ENCODE measurements around the gene RTN4RL1.
A peak's percentile ranks its signal among the peaks of the same experiment; 100 is the strongest.

Gene RTN4RL1, protein sequence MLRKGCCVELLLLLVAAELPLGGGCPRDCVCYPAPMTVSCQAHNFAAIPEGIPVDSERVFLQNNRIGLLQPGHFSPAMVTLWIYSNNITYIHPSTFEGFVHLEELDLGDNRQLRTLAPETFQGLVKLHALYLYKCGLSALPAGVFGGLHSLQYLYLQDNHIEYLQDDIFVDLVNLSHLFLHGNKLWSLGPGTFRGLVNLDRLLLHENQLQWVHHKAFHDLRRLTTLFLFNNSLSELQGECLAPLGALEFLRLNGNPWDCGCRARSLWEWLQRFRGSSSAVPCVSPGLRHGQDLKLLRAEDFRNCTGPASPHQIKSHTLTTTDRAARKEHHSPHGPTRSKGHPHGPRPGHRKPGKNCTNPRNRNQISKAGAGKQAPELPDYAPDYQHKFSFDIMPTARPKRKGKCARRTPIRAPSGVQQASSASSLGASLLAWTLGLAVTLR

GRCh38 chr17:2025220-2025621, at the start of gene RTN4RL1:
Gene RTN4RL1 (minus strand): TSS chr17:2025334. CDS start chr17:2024865, 469 bp downstream.
- DNase-seq (ENCODE audit: low spot score) = no peak

- no peak for DNase-seq (ENCODE audit: low spot score)
These were observed 49.8 kb upstream of the RTN4RL1 start for GRCh38 chr17:2074919-2075318.

DNA sequence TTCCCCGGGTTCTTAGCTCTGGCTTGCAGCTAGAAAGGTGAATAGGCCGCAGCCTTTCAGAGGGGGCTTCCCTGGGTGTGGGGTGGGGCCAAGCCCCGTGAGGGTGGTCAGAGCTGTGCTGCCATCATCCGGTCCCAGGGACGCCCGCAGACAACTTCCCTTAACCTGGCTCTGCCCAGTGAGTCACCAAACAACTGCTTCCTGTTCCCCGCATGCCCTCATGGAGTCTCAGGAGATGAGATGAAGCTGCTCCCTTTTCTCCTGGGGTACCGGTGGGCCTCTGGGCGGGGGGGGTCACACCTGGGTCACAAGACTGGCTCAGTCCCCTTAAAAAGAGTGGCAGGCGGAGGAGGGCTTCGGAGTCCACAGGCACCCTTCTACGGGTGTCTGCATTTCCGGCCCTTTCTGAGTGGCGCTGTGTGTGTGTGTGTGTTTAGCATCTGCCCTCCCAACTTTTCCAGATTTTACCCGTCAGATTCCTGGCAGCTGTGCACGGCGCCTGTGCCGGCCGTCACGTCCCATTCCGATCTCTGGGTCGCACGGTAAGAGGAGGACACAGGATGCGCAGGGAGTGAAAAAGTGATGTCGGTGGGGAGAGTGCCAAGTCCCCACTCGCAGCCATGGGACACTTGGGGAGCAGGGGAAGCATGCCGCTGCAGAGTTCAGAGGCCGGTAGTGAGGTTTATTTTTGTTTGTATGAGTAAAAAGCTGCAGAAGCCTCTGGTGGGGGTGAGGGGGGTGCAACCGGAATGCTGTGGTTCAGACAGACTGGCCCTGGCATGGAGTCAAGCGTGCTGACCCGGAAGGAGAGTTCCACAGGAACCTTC, 46.5 kb upstream of the RTN4RL1 start:
- DNase-seq (ENCODE audit: low spot score) = peak; percentile 87

- DNase-seq (ENCODE audit: low spot score) = no peak
These were observed 45.9 kb upstream of the RTN4RL1 start for GRCh38 chr17:2071024-2071385.

- DNase-seq (ENCODE audit: low spot score) = no peak
These were observed 45.3 kb upstream of the RTN4RL1 start for GRCh38 chr17:2070241-2071023.

DNA sequence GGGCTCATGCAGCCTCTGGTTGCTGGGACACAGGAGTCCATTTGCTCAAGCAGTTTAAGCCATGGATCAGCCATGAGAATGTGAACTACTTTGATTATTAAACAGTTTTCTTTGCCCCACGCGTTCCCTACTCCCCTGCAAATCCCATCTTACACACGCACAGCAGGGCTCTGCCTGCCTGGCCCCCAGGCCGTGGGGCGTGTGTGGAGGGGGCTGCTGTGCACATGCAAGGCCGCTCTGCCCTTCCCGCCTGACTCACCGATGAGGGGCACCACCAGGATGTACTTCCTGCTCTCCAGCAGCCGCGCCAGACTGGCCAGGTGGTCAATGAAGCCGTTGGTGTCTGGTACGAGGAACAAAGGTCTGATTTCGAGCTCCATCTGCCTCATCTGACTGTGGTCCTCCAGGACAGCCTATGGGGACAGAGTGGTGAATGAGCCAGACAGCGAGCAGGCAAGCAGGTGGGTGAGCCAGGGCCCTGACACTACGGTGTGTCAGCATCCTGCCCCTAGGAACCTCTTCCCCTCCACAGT, 43.5 kb upstream of the RTN4RL1 start:
- DNase-seq (ENCODE audit: low spot score) = no peak

DNA sequence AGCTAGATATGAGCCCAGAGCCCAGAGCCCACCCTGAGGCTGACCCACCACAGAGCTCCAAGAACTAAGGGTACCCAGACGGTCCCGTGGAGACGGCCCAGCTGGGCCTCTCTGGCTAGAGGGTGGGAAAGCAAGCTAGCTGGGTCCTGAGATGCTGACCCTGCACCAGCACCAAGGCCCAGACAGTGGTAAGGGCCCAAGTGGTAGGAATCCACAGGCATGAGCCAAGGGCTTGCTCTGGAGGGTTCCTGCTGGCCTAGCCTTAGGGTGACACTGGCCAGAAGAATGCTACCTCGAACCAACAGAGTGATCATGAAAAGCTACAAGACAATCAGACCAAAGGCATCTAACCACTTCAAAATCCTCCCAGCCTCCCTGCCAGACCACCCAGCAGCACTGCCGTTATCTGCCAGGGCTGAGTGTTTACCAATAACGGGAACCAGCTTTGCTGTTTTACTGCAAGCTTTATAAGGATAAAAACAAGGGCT, 42.9 kb upstream of the RTN4RL1 start:
- peak; percentile 80 for DNase-seq (ENCODE audit: low spot score)

DNA sequence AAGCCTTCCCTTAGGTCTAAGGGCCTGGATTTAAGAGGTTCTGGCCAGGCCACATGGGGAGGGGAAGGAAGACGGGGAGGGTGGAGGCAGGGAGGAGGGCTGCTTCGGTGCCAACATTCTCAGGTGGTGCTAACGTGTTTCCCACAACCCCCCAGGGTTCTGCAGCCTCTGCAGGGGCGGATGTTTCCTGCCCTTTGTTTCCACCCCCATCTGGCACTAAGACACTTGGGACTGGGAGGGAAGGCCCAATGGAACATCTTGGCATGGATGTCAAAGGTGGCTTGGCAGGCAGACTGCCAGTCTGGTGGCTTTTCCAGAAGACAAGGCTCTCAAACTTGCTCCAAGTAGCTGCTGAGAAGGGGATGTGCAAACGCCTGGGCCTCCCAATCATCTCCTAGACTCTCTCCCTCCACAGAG, 42.5 kb upstream of the RTN4RL1 start:
- DNase-seq (ENCODE audit: low spot score) = no peak

DNA sequence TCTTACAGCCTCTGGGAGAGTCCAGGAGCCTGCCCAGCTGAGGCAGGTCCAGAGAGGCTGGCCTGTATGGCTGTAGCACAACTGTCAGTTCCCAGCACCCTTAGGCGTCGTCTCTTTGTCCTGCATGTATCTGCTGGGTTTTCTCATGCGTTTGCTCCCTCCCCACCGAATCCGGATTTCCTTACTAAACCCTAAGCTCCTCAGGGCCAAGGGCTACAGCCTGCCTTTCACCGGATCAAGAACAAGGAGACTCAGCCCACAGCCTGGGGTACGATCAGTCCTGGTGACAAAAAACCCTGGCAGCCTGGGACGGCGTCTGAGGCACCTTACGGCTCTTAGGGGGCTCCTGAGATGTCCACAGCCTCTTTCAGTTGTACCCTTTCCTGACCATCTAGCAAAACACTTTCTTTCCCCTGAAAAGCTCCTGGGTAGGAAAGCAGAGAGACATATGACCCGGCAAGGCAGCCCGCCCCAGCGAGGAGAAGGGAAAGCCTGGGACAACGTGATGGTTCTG, 42.0 kb upstream of the RTN4RL1 start:
- DNase-seq (ENCODE audit: low spot score) = no peak

- no peak for DNase-seq (ENCODE audit: low spot score)
These were observed 40.8 kb upstream of the RTN4RL1 start for GRCh38 chr17:2065949-2066400.

- DNase-seq (ENCODE audit: low spot score) = peak; percentile 78
These were observed 40.0 kb upstream of the RTN4RL1 start for GRCh38 chr17:2064980-2065785.

GRCh38 chr17:2064520-2064971, 39.4 kb upstream of the RTN4RL1 start:
- no peak for DNase-seq (ENCODE audit: low spot score)

- DNase-seq (ENCODE audit: low spot score) = no peak
These were observed 39.0 kb upstream of the RTN4RL1 start for GRCh38 chr17:2064147-2064489.

- no peak for DNase-seq (ENCODE audit: low spot score)
These were observed 38.4 kb upstream of the RTN4RL1 start for GRCh38 chr17:2063261-2064146.

DNA sequence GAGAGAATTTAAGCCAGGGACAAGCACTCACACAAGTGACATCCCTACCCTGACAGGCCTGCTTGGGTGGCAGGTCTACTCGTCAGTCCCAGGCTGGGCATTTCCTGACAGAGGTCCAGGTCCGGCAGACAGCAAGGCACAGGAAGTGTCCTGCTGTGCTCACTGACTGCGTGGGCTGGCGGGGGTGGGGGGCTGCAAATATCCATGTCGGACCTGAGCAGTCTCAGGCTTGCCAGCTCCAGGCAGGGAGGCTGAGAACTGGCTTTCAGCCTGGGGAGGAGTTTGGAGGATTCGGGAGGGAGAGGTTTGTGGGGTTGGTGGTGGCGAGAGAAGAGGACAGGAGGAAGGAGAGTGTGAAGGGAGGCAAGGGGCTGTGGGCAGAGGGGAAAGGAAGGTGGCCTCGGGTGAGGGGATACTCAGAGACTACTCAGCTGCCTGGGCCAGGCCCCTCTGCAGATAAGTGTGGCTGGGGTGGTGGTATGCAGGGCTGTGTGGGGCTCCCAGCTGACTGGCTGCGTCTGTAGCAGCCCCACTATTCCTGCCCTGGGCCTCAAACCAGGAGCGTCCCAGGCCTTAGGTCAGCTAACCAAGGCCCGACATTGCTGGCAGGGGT, 37.5 kb upstream of the RTN4RL1 start:
- DNase-seq (ENCODE audit: low spot score) = no peak

- DNase-seq (ENCODE audit: low spot score) = no peak
These were observed 36.4 kb upstream of the RTN4RL1 start for GRCh38 chr17:2061441-2061958.

DNA sequence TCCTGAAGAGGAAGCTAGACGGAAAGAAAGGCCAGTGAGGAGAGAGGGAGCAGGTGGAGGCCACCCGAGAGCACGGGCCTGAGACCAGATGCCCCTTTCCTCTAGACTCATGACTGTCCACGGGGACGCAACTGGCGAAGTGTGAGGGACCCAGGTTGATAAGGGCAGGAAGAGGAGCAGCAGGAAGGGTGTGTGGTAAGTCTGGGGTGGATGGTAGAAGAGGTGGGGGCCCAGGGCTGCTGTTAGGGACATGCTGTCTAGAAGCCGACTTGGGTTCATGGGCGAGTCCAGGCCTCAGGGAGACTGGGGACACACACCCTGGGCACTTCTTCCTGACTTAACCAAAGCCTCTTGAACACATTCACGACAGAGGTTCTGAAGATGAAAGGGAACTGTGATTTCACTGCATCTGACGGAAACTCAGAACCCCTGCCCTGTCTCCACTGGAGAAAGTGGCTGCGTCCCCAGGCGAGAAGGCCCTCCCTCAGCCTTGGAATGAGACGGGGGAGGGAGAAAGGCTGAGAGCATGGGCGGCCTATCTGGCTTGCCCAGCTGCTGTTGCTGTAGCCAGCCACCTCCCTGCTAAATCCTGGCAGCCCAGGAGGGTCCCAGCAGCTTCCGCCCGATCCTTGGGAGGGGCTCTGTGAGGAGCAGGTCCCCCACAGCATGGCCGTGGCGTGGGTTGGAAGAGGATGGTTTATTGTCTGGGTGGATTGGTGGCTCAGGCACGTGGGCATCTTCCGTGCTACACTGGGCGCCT, 35.7 kb upstream of the RTN4RL1 start:
- no peak for DNase-seq (ENCODE audit: low spot score)

- no peak for DNase-seq (ENCODE audit: low spot score)
These were observed 35.2 kb upstream of the RTN4RL1 start for GRCh38 chr17:2060385-2060658.

All from hepatic stellate cell (primary cell).